ENCODE results near the gene HDAC4.

HDAC4 gene

GRCh38 chr2:239157269-239157668 is 243.6 kb downstream of the HDAC4 start:
- no peak overlapping the region for H3K4me3 ChIP-seq (ENCODE audit: low read depth, low read length)
- no peaks in the 10 kb centered on the region for H3K9me3 ChIP-seq (ENCODE audit: control insufficient read depth, insufficient read depth, low read depth, low read length)
- no peak overlapping the region for H3K27ac ChIP-seq (ENCODE audit: extremely low read depth, low read depth, low read length)
- no peaks in the 10 kb centered on the region for H3K4me1 ChIP-seq (ENCODE audit: control insufficient read depth, insufficient read depth, low read length)
- H3K36me3 ChIP-seq (ENCODE audit: control insufficient read depth in 2 of 2, insufficient read depth in 1 of 2, low read length in 2 of 2): peaks cover 0 to 23% of the 10 kb centered on the region in 2 experiments; a peak in 1 of 3 replicates
- ChIA-PET CTCF (interaction anchor here (1.2 kb wide), 1 partner anchor 13 kb away, joined by 3 read pairs; no protein-coding TSS in a partner anchor), POLR2A (interaction anchor here (0.5 to 0.6 kb wide), 2 partner anchors 244 to 1425 kb away, joined by 4 read pairs; partner anchors contain the start of gene HDAC4)
- no peak for TF ChIP-seq ZNF155 (tag by site-specific recombination; IDR thresholded peaks at IDR 0.05)
- no peak for TF ChIP-seq ZNF335 (tag by site-specific recombination; conservative IDR thresholded peaks at IDR 0.05)
- no peak for TF ChIP-seq HIC1 (tag by site-specific recombination; IDR thresholded peaks at IDR 0.05)
- no peak for TF ChIP-seq ZNF837 (tag by site-specific recombination; IDR thresholded peaks at IDR 0.05)
- TF ChIP-seq ZNF558 (tag by site-specific recombination; IDR thresholded peaks at IDR 0.05): no peak
- TF ChIP-seq ZFP37 (tag by site-specific recombination; IDR thresholded peaks at IDR 0.05): no peak
- no peak for TF ChIP-seq BCL11B (tag by site-specific recombination; IDR thresholded peaks at IDR 0.05; ENCODE audit: low read depth)
- TF ChIP-seq ZBTB7A (tag by site-specific recombination; IDR thresholded peaks at IDR 0.05; ENCODE audit: low read depth): no peak
- no peak for TF ChIP-seq ZNF830 (tag by site-specific recombination; IDR thresholded peaks at IDR 0.05; ENCODE audit: low read depth)
- TF ChIP-seq ZNF148 (tag by site-specific recombination; IDR thresholded peaks at IDR 0.05; ENCODE audit: borderline replicate concordance): no peak
- no peak for TF ChIP-seq ZNF174 (tag by site-specific recombination; IDR thresholded peaks at IDR 0.05)
- TF ChIP-seq ZNF404 (tag by site-specific recombination; IDR thresholded peaks at IDR 0.05): no peak
- no peak for TF ChIP-seq ZNF221 (tag by site-specific recombination; IDR thresholded peaks at IDR 0.05; ENCODE audit: borderline replicate concordance)
- no peak for TF ChIP-seq ZNF391 (tag by site-specific recombination; IDR thresholded peaks at IDR 0.05; ENCODE audit: borderline replicate concordance, low read depth)

GRCh38 chr2:239156516-239157265 is 244.1 kb downstream of the HDAC4 start:
- peaks cover 0 to 23% of the 10 kb centered on the region in 2 experiments; a peak in 1 of 3 replicates for H3K36me3 ChIP-seq (ENCODE audit: control insufficient read depth in 2 of 2, insufficient read depth in 1 of 2, low read length in 2 of 2)
- no peak for TF ChIP-seq ZNF140 (tag by site-specific recombination; IDR thresholded peaks at IDR 0.05)
- no peak for TF ChIP-seq HOXD13 (CRISPR knock-in tag; IDR thresholded peaks at IDR 0.05; ENCODE audit: borderline replicate concordance)
- no peak for TF ChIP-seq ZBTB48 (tag by site-specific recombination; IDR thresholded peaks at IDR 0.05)
- TF ChIP-seq ZEB2 (tag by site-specific recombination; IDR thresholded peaks at IDR 0.05): no peak
- no peak for TF ChIP-seq ZNF391 (tag by site-specific recombination; IDR thresholded peaks at IDR 0.05; ENCODE audit: borderline replicate concordance, low read depth)
- TF ChIP-seq ZNF302 (tag by site-specific recombination; IDR thresholded peaks at IDR 0.05; ENCODE audit: low read depth): no peak
- TF ChIP-seq ZBTB11 (tag by site-specific recombination; conservative IDR thresholded peaks at IDR 0.05; ENCODE audit: low read depth): no peak
- no peak for TF ChIP-seq ZNF626 (tag by site-specific recombination; IDR thresholded peaks at IDR 0.05)
- CTCF ChIA-PET: interaction anchor here (1.2 kb wide), 1 partner anchor 12 kb away, joined by 3 read pairs; no protein-coding TSS in a partner anchor
- H3K9me3 ChIP-seq (ENCODE audit: control insufficient read depth, insufficient read depth, low read depth, low read length): no peaks in the 10 kb centered on the region
- no peak overlapping the region for H3K4me3 ChIP-seq (ENCODE audit: low read depth, low read length)
- no peaks in the 10 kb centered on the region for H3K4me1 ChIP-seq (ENCODE audit: control insufficient read depth, insufficient read depth, low read length)
- POLR2A ChIA-PET: no interaction called here
- no peak overlapping the region for H3K27ac ChIP-seq (ENCODE audit: extremely low read depth, low read depth, low read length)
